K562 (cell line): ENCODE data around the gene INCA1. TPM values are rescaled to one million over a fixed set of nuclear protein-coding genes. Genes with fewer than 3 reads are reported as not detected.

Source experiments
- DACH1 ChIP-seq: fragments of 450-650 bp; IDR thresholded peaks from 2 replicates; pipeline ENCODE4 v1.6.1; 2018; ENCODE audit not compliant: partially characterized antibody
- E2F8 ChIP-seq: fragments of 450-650 bp; IDR thresholded peaks from 2 replicates; pipeline ENCODE4 v1.7.1; 2018; ENCODE audit warnings: mild to moderate bottlenecking, low read depth; ENCODE audit not compliant: partially characterized antibody
- ETV1 ChIP-seq: fragments of 450-650 bp; conservative IDR thresholded peaks from 2 replicates; pipeline ENCODE4 v1.6.1; 2016; ENCODE audit warnings: missing genetic modification characterization, control low read depth, low read depth, missing compliant biosample characterization
- FOXA1 ChIP-seq: fragments of 450-650 bp; IDR thresholded peaks from 2 replicates; pipeline ENCODE4 v1.6.1; 2016; ENCODE audit warnings: mild to moderate bottlenecking, borderline replicate concordance
- FOXJ3 ChIP-seq: sonication (generic); formaldehyde crosslinking; IDR thresholded peaks from 2 replicates; pipeline ENCODE4 v1.4.0; 2020; ENCODE audit warnings: mild to moderate bottlenecking, missing genetic modification reagents
- FOXK1 ChIP-seq: sonication (generic); formaldehyde crosslinking; IDR thresholded peaks from 2 replicates; pipeline ENCODE4 v1.8.0; 2022; ENCODE audit warnings: missing genetic modification reagents, mild to moderate bottlenecking, borderline replicate concordance
- ID3 ChIP-seq, 2 experiments: fragments of 250-450 bp in 1 of 2; fragments of 450-650 bp in 1 of 2; sonication (Bioruptor Pico) in 1 of 2; IDR thresholded peaks; 2 replicates each; pipeline versions ENCODE4 v1.6.1 to v1.8.0; 2016 to 2021; ENCODE audit warnings: mild to moderate bottlenecking in 2 of 2, moderate library complexity in 2 of 2, missing compliant biosample characterization in 1 of 2, missing genetic modification characterization in 1 of 2
- KAT7 ChIP-seq: sonication (generic); formaldehyde crosslinking; IDR thresholded peaks from 2 replicates; pipeline ENCODE4 v1.8.0; 2022; ENCODE audit warnings: missing genetic modification reagents, mild to moderate bottlenecking, borderline replicate concordance
- MBD1 ChIP-seq: fragments of 250-450 bp; sonication (Bioruptor Pico); IDR thresholded peaks from 2 replicates; pipeline ENCODE4 v1.8.0; 2022; ENCODE audit warnings: inconsistent platforms
- NR3C1 ChIP-seq: sonication (generic); formaldehyde crosslinking; IDR thresholded peaks from 2 replicates; pipeline ENCODE4 v1.8.1; 2022; ENCODE audit warnings: missing genetic modification reagents
- NR4A1 ChIP-seq, 2 experiments: fragments of 250-450 bp in 1 of 2; fragments of 450-650 bp in 1 of 2; sonication (Bioruptor Pico) in 1 of 2; IDR thresholded peaks; 2 replicates each; pipeline versions ENCODE4 v1.4.0 to v1.6.1; 2016 to 2020; ENCODE audit warnings: mild to moderate bottlenecking in 2 of 2, missing compliant biosample characterization in 1 of 2, missing genetic modification characterization in 1 of 2, moderate library complexity in 1 of 2
- PURB ChIP-seq: sonication (generic); formaldehyde crosslinking; IDR thresholded peaks from 2 replicates; pipeline ENCODE4 v1.9.0; 2021; ENCODE audit warnings: low read depth, mild to moderate bottlenecking, missing genetic modification reagents
- SRF ChIP-seq, 2 experiments: fragments of 250-450, 450-650 bp in 1 of 2; sonication (Bioruptor Pico) in 1 of 2; sonication (generic) in 1 of 2; formaldehyde crosslinking; IDR thresholded peaks; 2 replicates each; pipeline versions ENCODE4 v1.5.0 to v1.5.1; 2020 to 2022; ENCODE audit warnings: mild to moderate bottlenecking in 1 of 2, missing genetic modification reagents in 1 of 2
- SRSF9 ChIP-seq: fragments of 200-400 bp; formaldehyde crosslinking; IDR thresholded peaks from 2 replicates; pipeline ENCODE4 v1.6.1; 2017; ENCODE audit warnings: low read depth, low read length, borderline replicate concordance
- TGIF2 ChIP-seq: sonication (generic); formaldehyde crosslinking; IDR thresholded peaks from 2 replicates; pipeline ENCODE4 v1.8.1; 2022; ENCODE audit warnings: mild to moderate bottlenecking, missing genetic modification reagents, moderate library complexity
- THRA ChIP-seq: fragments of 450-650 bp; IDR thresholded peaks from 2 replicates; pipeline ENCODE4 v1.6.1; 2017; ENCODE audit warnings: mild to moderate bottlenecking, moderate library complexity
- THRAP3 ChIP-seq: fragments of 450-650 bp; IDR thresholded peaks from 2 replicates; pipeline ENCODE4 v1.6.1; 2016; ENCODE audit warnings: mild to moderate bottlenecking, inconsistent platforms, borderline replicate concordance
- ZFX ChIP-seq: sonication (generic); formaldehyde crosslinking; IDR thresholded peaks from 2 replicates; pipeline ENCODE4 v1.8.0; 2022; ENCODE audit warnings: mild to moderate bottlenecking, missing genetic modification reagents, moderate library complexity
- ZNF696 ChIP-seq: fragments of 250-450 bp; sonication (Bioruptor Pico); conservative IDR thresholded peaks from 2 replicates; pipeline ENCODE4 v1.4.0; 2020; ENCODE audit warnings: mild to moderate bottlenecking, moderate library complexity
- polyA plus RNA-seq, 8 experiments: library from polyadenylated mRNA; depleted of rRNA in 4 of 8; stranded (reverse) in 5 of 8; unstranded in 3 of 8; fragments of >200 nt; fragmentation: Nextera tagmentation in 2 of 8; fragmentation: Illumina TruSeq in 1 of 8; extraction: Ambion mirVana in 2 of 8; extraction: Trizol in 1 of 8; gene quantifications; 2 replicates each; pipeline versions ENCODE4 v1.2.1 to v1.2.3, GENCODE V29; 2011 to 2014; ENCODE audit warnings: inconsistent platforms in 1 of 8, missing spikeins in 1 of 8
- total RNA-seq, 7 experiments: library from RNA; depleted of rRNA in 6 of 7; stranded (reverse); fragments of >200 nt in 6 of 7; fragmentation: Illumina TruSeq in 2 of 7; extraction: Trizol in 2 of 7; gene quantifications; 2 replicates each; pipeline versions ENCODE4 v1.2.1 to v1.2.3, GENCODE V29; 2011 to 2021; ENCODE audit warnings: low replicate concordance in 1 of 7

INCA1 gene
- total and polyA plus RNA-seq, 9 of the 15 experiments (the other 6 are each of a cell fraction or from before 2014, with no cell fraction given), result 0.08 to 0.50 (median 0.13) TPM; not detected in 4

- no peak for TF ChIP-seq THRA
- peak; percentile 78 for TF ChIP-seq ZFX (CRISPR knock-in tag)
- peak in 1 of 2 experiments; percentile 85; a peak in 2 of 4 replicates for TF ChIP-seq SRF (CRISPR knock-in tag; IDR thresholded peaks at IDR 0.05)
- no peak for TF ChIP-seq FOXA1
- no peak for TF ChIP-seq ID3 (CRISPR knock-in tag; IDR thresholded peaks at IDR 0.05)
- TF ChIP-seq ID3 (tag; IDR thresholded peaks at IDR 0.05), result 0 out of 2 replicates have a peak, but pooled peaks have one; percentile 44
- no peak for TF ChIP-seq MBD1 (CRISPR knock-in tag)
- no peak for TF ChIP-seq ZNF696 (CRISPR knock-in tag)
- no peak for TF ChIP-seq DACH1
- TF ChIP-seq FOXJ3, result no peak
- no peak for TF ChIP-seq KAT7
- peak; percentile 70 for TF ChIP-seq E2F8
- TF ChIP-seq SRSF9, result no peak
- TF ChIP-seq ETV1, result peak; percentile 42
- TF ChIP-seq THRAP3, result no peak
- no peak for TF ChIP-seq NR4A1 (CRISPR knock-in tag; IDR thresholded peaks at IDR 0.05)
- TF ChIP-seq NR4A1 (tag; IDR thresholded peaks at IDR 0.05), result no peak
- TF ChIP-seq TGIF2, result peak; percentile 76; the same call in 1 of the 2 replicates
- 0 out of 2 replicates have a peak, but pooled peaks have one; percentile 17 for TF ChIP-seq FOXK1 (CRISPR knock-in tag)
- no peak for TF ChIP-seq NR3C1 (CRISPR knock-in tag)
- no peak for TF ChIP-seq PURB
These were observed 10.2 kb downstream of the INCA1 start, which contains the start of gene CAMTA2 (continued) for GRCh38 chr17:4986951-4987766.
